OCI-LY1 (cell line): ENCODE results near the gene IMPDH2.

Experiments
- H2AFZ ChIP-seq: fragments of 200-600 bp; sonication (generic), shearing (Covaris generic); 2 replicates; pipeline ENCODE4 v1.6.0; 2014; ENCODE audit warnings: antibody characterized with exemption, mild to moderate bottlenecking, low read length
- H3F3A ChIP-seq: fragments of 200-600 bp; sonication (generic), shearing (Covaris generic); 2 replicates; pipeline ENCODE4 v1.6.0; 2014; ENCODE audit warnings: mild to moderate bottlenecking, antibody characterized with exemption, low read length, moderate library complexity; ENCODE audit not compliant: insufficient read depth
- H3K27ac ChIP-seq: fragments of 200-600 bp; sonication (generic); 2 replicates; pipeline ENCODE4 v1.5.1; 2014; ENCODE audit warnings: low read length, mixed run types, mild to moderate bottlenecking, low read depth; ENCODE audit not compliant: poor library complexity, severe bottlenecking
- H3K27me3 ChIP-seq: fragments of 200-600 bp; sonication (generic); 2 replicates; pipeline ENCODE4 v1.6.0; 2014; ENCODE audit warnings: antibody characterized with exemption, mild to moderate bottlenecking, low read length, moderate library complexity; ENCODE audit not compliant: insufficient read depth
- H3K36me3 ChIP-seq: fragments of 200-600 bp; sonication (generic); 2 replicates; pipeline ENCODE4 v1.6.1; 2014; ENCODE audit warnings: mild to moderate bottlenecking, antibody characterized with exemption, low read length, moderate library complexity, mixed read lengths; ENCODE audit not compliant: insufficient read depth
- H3K4me1 ChIP-seq: fragments of 200-600 bp; sonication (generic); 2 replicates; pipeline ENCODE4 v1.5.1; 2014; ENCODE audit warnings: mild to moderate bottlenecking, low read length, moderate library complexity; ENCODE audit not compliant: insufficient read depth, severe bottlenecking
- H3K4me2 ChIP-seq: fragments of 200-600 bp; sonication (generic), shearing (Covaris generic); 2 replicates; pipeline ENCODE4 v1.6.1; 2014; ENCODE audit warnings: low read length
- H3K4me3 ChIP-seq: fragments of 200-600 bp; sonication (generic); 2 replicates; pipeline ENCODE4 v1.5.1; 2014; ENCODE audit warnings: low read length, low read depth, mild to moderate bottlenecking, mixed read lengths; ENCODE audit not compliant: poor library complexity, severe bottlenecking
- H3K79me2 ChIP-seq: fragments of 200-600 bp; shearing (Covaris generic); 2 replicates; pipeline ENCODE4 v1.6.1; 2016; ENCODE audit warnings: mixed run types, low read length, mixed read lengths; ENCODE audit not compliant: insufficient read depth
- H3K9ac ChIP-seq: fragments of 200-600 bp; sonication (generic), shearing (Covaris generic); 2 replicates; pipeline ENCODE4 v1.6.1; 2014; ENCODE audit warnings: mild to moderate bottlenecking, low read length, mixed read lengths
- H3K9me2 ChIP-seq: fragments of 200-600 bp; sonication (generic), shearing (Covaris generic); 2 replicates; pipeline ENCODE4 v1.6.1; 2014; ENCODE audit warnings: low read depth, mild to moderate bottlenecking, low read length, mixed read lengths
- H3K9me3 ChIP-seq: fragments of 200-600 bp; shearing (Covaris generic); 2 replicates; pipeline ENCODE4 v1.6.1; 2014; ENCODE audit warnings: low read length, mixed read lengths
- H4K20me1 ChIP-seq: fragments of 200-600 bp; sonication (generic), shearing (Covaris generic); 2 replicates; pipeline ENCODE4 v1.6.0; 2016; ENCODE audit warnings: mild to moderate bottlenecking, low read length; ENCODE audit not compliant: insufficient read depth
- CTCF ChIP-seq: fragments of 200-600 bp; sonication (generic), shearing (Covaris generic); IDR thresholded peaks from 2 replicates; pipeline ENCODE4 v1.5.1; 2017; ENCODE audit warnings: mild to moderate bottlenecking, antibody characterized with exemption, low read length, moderate library complexity, mixed read lengths
- EZH2 ChIP-seq: fragments of 200-600 bp; sonication (generic), shearing (Covaris generic); IDR thresholded peaks from 2 replicates; pipeline ENCODE4 v1.8.0; 2017; ENCODE audit warnings: borderline replicate concordance, mixed run types, mild to moderate bottlenecking, antibody characterized with exemption, low read length, moderate library complexity, mixed read lengths

IMPDH2 gene

GRCh38 chr3:49005303-49005680 is 23.9 kb downstream of the IMPDH2 start:
- H3K27ac ChIP-seq = no peak overlapping the region
- H3F3A ChIP-seq = no peaks in the 10 kb centered on the region
- H2AFZ ChIP-seq = no peak overlapping the region
- peaks cover 17% of the 10 kb centered on the region for H3K4me1 ChIP-seq
- H3K36me3 ChIP-seq = no peaks in the 10 kb centered on the region
- no peaks in the 10 kb centered on the region for H3K9me3 ChIP-seq
- H3K9ac ChIP-seq = no peak overlapping the region
- TF ChIP-seq CTCF (no peak), EZH2 (no peak)
- H3K4me2 ChIP-seq = no peak overlapping the region
- H3K4me3 ChIP-seq = no peak overlapping the region
- no peaks in the 10 kb centered on the region for H3K27me3 ChIP-seq
- no peaks in the 10 kb centered on the region for H3K79me2 ChIP-seq
- H3K9me2 ChIP-seq = no peaks in the 10 kb centered on the region
- no peaks in the 10 kb centered on the region for H4K20me1 ChIP-seq

DNA sequence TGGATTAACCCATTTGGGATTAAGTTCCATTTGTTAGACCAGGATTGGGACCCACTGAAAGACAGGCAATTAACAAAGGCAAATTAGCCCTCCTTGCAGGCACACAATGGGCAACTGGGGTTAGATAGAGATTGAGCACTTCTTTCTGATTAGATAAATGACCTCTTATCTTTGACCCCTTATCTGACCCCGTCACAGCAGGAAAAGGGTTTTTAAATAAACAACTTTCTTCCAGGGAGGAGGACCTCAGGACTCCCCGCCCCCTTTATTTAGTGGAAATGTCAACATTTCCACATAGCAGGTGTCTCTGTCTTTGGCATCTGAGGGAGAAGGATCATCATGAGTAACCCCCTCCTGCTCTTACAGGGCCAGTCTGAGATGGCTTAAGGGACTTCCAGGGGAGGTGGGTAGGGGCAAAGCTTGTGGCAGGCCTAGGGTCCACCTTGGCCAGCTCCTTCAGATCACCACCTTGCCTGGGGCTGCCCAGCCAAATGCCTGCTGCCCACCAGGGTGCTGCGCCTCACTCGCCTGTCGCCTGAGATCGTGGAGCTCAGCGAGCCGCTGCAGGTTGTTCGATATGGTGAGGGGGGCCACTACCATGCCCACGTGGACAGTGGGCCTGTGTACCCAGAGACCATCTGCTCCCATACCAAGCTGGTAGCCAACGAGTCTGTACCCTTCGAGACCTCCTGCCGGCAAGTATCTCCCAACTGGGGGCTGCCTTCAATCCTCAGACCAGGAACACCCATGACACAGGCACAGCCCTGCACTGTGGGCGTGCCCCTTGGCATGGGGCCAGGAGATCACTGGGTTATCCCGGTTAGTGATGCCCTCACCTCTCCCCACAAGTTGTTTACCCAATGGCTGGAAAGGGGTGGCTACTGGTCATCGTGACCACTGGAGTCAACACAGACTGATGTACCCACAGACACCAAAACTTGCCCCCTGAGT is 24.6 kb downstream of the IMPDH2 start:
- no peak overlapping the region for H3K4me3 ChIP-seq
- H3K4me2 ChIP-seq = no peak overlapping the region
- H3F3A ChIP-seq = no peaks in the 10 kb centered on the region
- H3K4me1 ChIP-seq = peaks cover 17% of the 10 kb centered on the region
- no peak overlapping the region for H3K27ac ChIP-seq
- no peaks in the 10 kb centered on the region for H3K9me3 ChIP-seq
- no peaks in the 10 kb centered on the region for H3K27me3 ChIP-seq
- no peak overlapping the region for H3K9ac ChIP-seq
- H2AFZ ChIP-seq = no peak overlapping the region
- TF ChIP-seq CTCF = no peak
- no peak for TF ChIP-seq EZH2
- no peaks in the 10 kb centered on the region for H3K79me2 ChIP-seq
- no peaks in the 10 kb centered on the region for H4K20me1 ChIP-seq
- H3K9me2 ChIP-seq = no peaks in the 10 kb centered on the region
- H3K36me3 ChIP-seq = no peaks in the 10 kb centered on the region

DNA sequence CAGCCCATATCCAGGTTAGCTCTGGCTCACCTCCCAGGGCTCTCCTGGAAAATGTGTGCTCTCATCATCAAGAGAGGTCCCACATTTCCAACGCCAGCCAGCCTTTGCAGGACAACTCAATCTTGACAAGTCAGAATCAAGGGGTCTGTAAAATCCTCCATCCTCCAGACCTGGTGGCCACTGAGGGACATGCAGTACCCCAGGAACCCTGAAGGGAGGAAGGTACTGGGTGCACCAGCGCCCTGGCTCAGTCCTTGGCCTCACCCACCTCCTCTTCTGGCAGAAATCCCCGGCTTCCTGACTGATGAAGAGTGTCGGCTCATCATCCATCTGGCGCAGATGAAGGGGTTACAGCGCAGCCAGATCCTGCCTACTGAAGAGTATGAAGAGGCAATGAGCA is 28.0 kb downstream of the IMPDH2 start:
- no peak overlapping the region for H3K27ac ChIP-seq
- no peak overlapping the region for H3K4me2 ChIP-seq
- H3K9me2 ChIP-seq = no peaks in the 10 kb centered on the region
- no peak overlapping the region for H3K4me3 ChIP-seq
- no peaks in the 10 kb centered on the region for H3K9me3 ChIP-seq
- H2AFZ ChIP-seq = no peak overlapping the region
- peaks cover 2% of the 10 kb centered on the region for H3K4me1 ChIP-seq
- peaks cover 7% of the 10 kb centered on the region; the same call in 1 of the 2 replicates for H3K36me3 ChIP-seq
- no peaks in the 10 kb centered on the region for H3K79me2 ChIP-seq
- no peaks in the 10 kb centered on the region for H4K20me1 ChIP-seq
- TF ChIP-seq EZH2 (no peak), CTCF (no peak)
- no peak overlapping the region for H3K9ac ChIP-seq
- H3K27me3 ChIP-seq = no peaks in the 10 kb centered on the region
- no peaks in the 10 kb centered on the region for H3F3A ChIP-seq
